Retinal pigment epithelial cell (primary cell): Measurements from ENCODE around the gene MSI2.

Source experiments
- DNase-seq: peaks from one replicate; pipeline ENCODE4 v3.0.0-alpha.2; 2010; ENCODE audit warnings: low read depth
- H3K4me3 ChIP-seq: 2 replicates; pipeline ENCODE4 v1.5.1; 2011; ENCODE audit warnings: mild to moderate bottlenecking, low read length, control low read depth, moderate library complexity
- CTCF ChIP-seq: conservative IDR thresholded peaks from 2 replicates; pipeline ENCODE4 v1.5.1; 2011; ENCODE audit warnings: low read depth, low read length, control low read depth, inconsistent platforms

Gene MSI2

GRCh38 chr17:57433452-57433851 lies 177.1 kb downstream of the MSI2 start:
- peak; percentile 8 for TF ChIP-seq CTCF
- no peak overlapping the region for H3K4me3 ChIP-seq
- no peak for DNase-seq

- TF ChIP-seq CTCF: no peak
- no peak for DNase-seq
- no peak overlapping the region for H3K4me3 ChIP-seq
Observed at GRCh38 chr17:57434361-57434760, 178.0 kb downstream of the MSI2 start.

- no peak for TF ChIP-seq CTCF
- H3K4me3 ChIP-seq: no peak overlapping the region
- no peak for DNase-seq
Observed at GRCh38 chr17:57436565-57436964, 180.2 kb downstream of the MSI2 start.

- no peak for DNase-seq
- H3K4me3 ChIP-seq: no peak overlapping the region
- no peak for TF ChIP-seq CTCF
Observed at GRCh38 chr17:57438066-57438731, 181.9 kb downstream of the MSI2 start.

GRCh38 chr17:57439651-57440050 lies 183.3 kb downstream of the MSI2 start:
- no peak overlapping the region for H3K4me3 ChIP-seq
- DNase-seq: no peak
- TF ChIP-seq CTCF: no peak

GRCh38 chr17:57440522-57441269 lies 184.4 kb downstream of the MSI2 start:
- peak; percentile 67 for TF ChIP-seq CTCF
- DNase-seq: peak; percentile 82
- no peak overlapping the region for H3K4me3 ChIP-seq

- H3K4me3 ChIP-seq: no peak overlapping the region
- DNase-seq: no peak
- no peak for TF ChIP-seq CTCF
Observed at GRCh38 chr17:57441270-57441600, 184.9 kb downstream of the MSI2 start.
